SK-N-SH (cell line): Measurements from ENCODE around the gene TNFRSF18. TPM values are rescaled to one million over a fixed set of nuclear protein-coding genes. Genes with fewer than 3 reads are reported as not detected.

Source experiments
- CTCF ChIA-PET: fragments of 300-600, 350-600 bp; formaldehyde crosslinking; extraction: SDS; loops from one replicate; lab custom pipeline; 2021; lab: Yijun Ruan, JAX
- POLR2A ChIA-PET: fragments of 350-600 bp; sonication (Branson Sonifier 250); formaldehyde crosslinking; extraction: SDS; loops from one replicate; lab custom pipeline; 2020; ENCODE audit warnings: antibody characterized with exemption, inconsistent platforms; lab: Yijun Ruan, JAX
- DNase-seq: peaks from one replicate; pipeline ENCODE4 v3.0.0; 2012
- H2AFZ ChIP-seq: fragments of 200-600 bp; sonication (generic); 2 replicates; pipeline ENCODE4 v1.8.1; 2016; ENCODE audit warnings: antibody characterized with exemption, mild to moderate bottlenecking, low read depth
- H3F3A ChIP-seq: fragments of 200-600 bp; sonication (generic); replicated peaks from 2 replicates; pipeline ENCODE3; 2016; ENCODE audit warnings: antibody characterized with exemption, mild to moderate bottlenecking; ENCODE audit not compliant: insufficient read depth
- H3K27ac ChIP-seq, 2 experiments: fragments of 200-500 bp in 1 of 2; fragments of 200-600 bp in 1 of 2; sonication (Bioruptor generic) in 1 of 2; sonication (generic), shearing (Covaris generic) in 1 of 2; 2 replicates each; pipeline versions ENCODE4 v1.5.1 to v1.6.1; 2014 to 2016; ENCODE audit warnings: low read depth in 2 of 2, inconsistent platforms in 1 of 2, low read length in 1 of 2, mild to moderate bottlenecking in 1 of 2, mixed read lengths in 1 of 2
- H3K27me3 ChIP-seq: fragments of 200-600 bp; sonication (generic), shearing (Covaris generic); 2 replicates; pipeline ENCODE4 v1.6.1; 2016; ENCODE audit warnings: mixed run types; ENCODE audit not compliant: insufficient read depth
- H3K36me3 ChIP-seq, 2 experiments: fragments of 200-500 bp in 1 of 2; fragments of 200-600 bp in 1 of 2; sonication (Bioruptor generic) in 1 of 2; sonication (generic) in 1 of 2; replicated peaks in 1 of 2; 2 replicates each; pipeline versions ENCODE3 to v1.5.1; 2014 to 2016; ENCODE audit warnings: low read length in 1 of 2, mild to moderate bottlenecking in 1 of 2; ENCODE audit not compliant: insufficient read depth in 2 of 2, control insufficient read depth in 1 of 2
- H3K4me1 ChIP-seq, 2 experiments: fragments of 200-500 bp in 1 of 2; fragments of 200-600 bp in 1 of 2; sonication (Bioruptor generic) in 1 of 2; sonication (generic), shearing (Covaris generic) in 1 of 2; 2 replicates each; pipeline versions ENCODE4 v1.5.1 to v1.6.1; 2014 to 2016; ENCODE audit warnings: low read depth in 1 of 2, low read length in 1 of 2, mixed run types in 1 of 2; ENCODE audit not compliant: insufficient read depth in 2 of 2, control insufficient read depth in 1 of 2
- H3K4me2 ChIP-seq: fragments of 200-600 bp; sonication (generic), shearing (Covaris generic); 2 replicates; pipeline ENCODE4 v1.6.1; 2017; ENCODE audit warnings: mixed run types
- H3K4me3 ChIP-seq, 2 experiments: fragments of 200-500 bp in 1 of 2; fragments of 200-600 bp in 1 of 2; sonication (Bioruptor generic) in 1 of 2; sonication (generic), shearing (Covaris generic) in 1 of 2; 2 replicates each; pipeline versions ENCODE4 v1.5.1 to v1.8.1; 2014 to 2016; ENCODE audit warnings: low read depth in 2 of 2, inconsistent platforms in 1 of 2, low read length in 1 of 2, mild to moderate bottlenecking in 1 of 2, mixed read lengths in 1 of 2, moderate library complexity in 1 of 2
- H3K79me2 ChIP-seq: fragments of 200-600 bp; sonication (generic); 2 replicates; pipeline ENCODE4 v1.8.1; 2017; ENCODE audit warnings: mild to moderate bottlenecking; ENCODE audit not compliant: insufficient read depth
- H3K9ac ChIP-seq: fragments of 200-600 bp; sonication (generic); 2 replicates; pipeline ENCODE4 v1.6.1; 2017; ENCODE audit warnings: mixed run types
- H3K9me2 ChIP-seq: fragments of 200-600 bp; sonication (generic); 2 replicates; pipeline ENCODE4 v1.6.1; 2017; ENCODE audit warnings: mixed run types
- H3K9me3 ChIP-seq: fragments of 200-600 bp; sonication (generic); 2 replicates; pipeline ENCODE4 v1.6.1; 2017; ENCODE audit warnings: mixed run types, mild to moderate bottlenecking, moderate library complexity
- H4K20me1 ChIP-seq: fragments of 200-600 bp; sonication (generic); 2 replicates; pipeline ENCODE4 v1.6.1; 2017; ENCODE audit warnings: mild to moderate bottlenecking, mixed run types; ENCODE audit not compliant: insufficient read depth
- EP300 ChIP-seq, 2 experiments: IDR thresholded peaks; 2 replicates each; pipeline versions ENCODE4 v1.4.0 to v1.6.1; 2012; ENCODE audit warnings: borderline replicate concordance in 1 of 2, low read depth in 1 of 2, low read length in 1 of 2
- EZH2phosphoT487 ChIP-seq: fragments of 200-600 bp; sonication (generic); IDR thresholded peaks from 2 replicates; pipeline ENCODE4 v1.6.1; 2017; ENCODE audit warnings: low read depth, mixed run types, mild to moderate bottlenecking, antibody characterized with exemption, moderate library complexity, borderline replicate concordance
- FOXJ3 ChIP-seq: sonication (generic); formaldehyde crosslinking; IDR thresholded peaks from 2 replicates; pipeline ENCODE4 v1.5.1; 2020; ENCODE audit warnings: mild to moderate bottlenecking, missing genetic modification reagents
- FOXM1 ChIP-seq: IDR thresholded peaks from 2 replicates; pipeline ENCODE4 v1.4.0; 2012; ENCODE audit warnings: low read depth, mild to moderate bottlenecking
- GABPA ChIP-seq: IDR thresholded peaks from 2 replicates; pipeline ENCODE4 v1.4.0; 2012; ENCODE audit warnings: low read depth, mild to moderate bottlenecking
- GATA2 ChIP-seq: sonication (generic); formaldehyde crosslinking; IDR thresholded peaks from 2 replicates; pipeline ENCODE4 v1.5.0; 2020; ENCODE audit warnings: mild to moderate bottlenecking, missing genetic modification reagents
- MEF2A ChIP-seq: IDR thresholded peaks from 2 replicates; pipeline ENCODE4 v1.4.0; 2012; ENCODE audit warnings: low read depth, borderline replicate concordance
- MXI1 ChIP-seq: IDR thresholded peaks from 2 replicates; pipeline ENCODE4 v1.6.1; 2012; ENCODE audit warnings: mild to moderate bottlenecking, low read depth, low read length, improper control_type of control experiment
- POLR2AphosphoS5 ChIP-seq: IDR thresholded peaks from 2 replicates; pipeline ENCODE4 v1.6.1; 2012; ENCODE audit warnings: low read depth, low read length
- RAD21 ChIP-seq: IDR thresholded peaks from 2 replicates; pipeline ENCODE4 v1.6.1; 2012; ENCODE audit warnings: mild to moderate bottlenecking, low read length
- RFX5 ChIP-seq: IDR thresholded peaks from 2 replicates; pipeline ENCODE4 v1.6.1; 2012; ENCODE audit warnings: mild to moderate bottlenecking, improper control_type of control experiment, low read length
- RXRA ChIP-seq: IDR thresholded peaks from 2 replicates; pipeline ENCODE4 v1.4.0; 2012; ENCODE audit warnings: low read depth, mild to moderate bottlenecking, borderline replicate concordance
- SIN3A ChIP-seq: IDR thresholded peaks from 2 replicates; pipeline ENCODE4 v1.6.1; 2012; ENCODE audit warnings: low read depth, mild to moderate bottlenecking, low read length, moderate library complexity, borderline replicate concordance
- SMC3 ChIP-seq: IDR thresholded peaks from 2 replicates; pipeline ENCODE4 v1.6.1; 2012; ENCODE audit warnings: low read depth, low read length, improper control_type of control experiment
- TCF12 ChIP-seq: IDR thresholded peaks from 2 replicates; pipeline ENCODE4 v1.4.0; 2012
- YY1 ChIP-seq: IDR thresholded peaks from 2 replicates; pipeline ENCODE4 v1.4.0; 2012; ENCODE audit warnings: low read depth, mild to moderate bottlenecking
- WGBS: methylation state at CpG from one replicate; pipeline ENCODE4 v1.1.6; 2017; ENCODE audit warnings: low lambda C conversion rate; 5-methylcytosine and 5-hydroxymethylcytosine counted together
- polyA plus RNA-seq, 3 experiments: library from polyadenylated mRNA; depleted of rRNA; stranded (reverse); fragments of >200 nt; gene quantifications; 2 replicates each; pipeline ENCODE4 v1.2.3, GENCODE V29; 2012
- TF ChIP-seq, protein P1 (sequence below): fragments of 150-350 bp; IDR thresholded peaks from 2 replicates; pipeline ENCODE4 v1.6.1; 2016; ENCODE audit warnings: mild to moderate bottlenecking, low read depth, low read length
- TF ChIP-seq, protein P2 (sequence below): IDR thresholded peaks from 2 replicates; pipeline ENCODE4; 2012
- TF ChIP-seq, protein P3 (sequence below): IDR thresholded peaks from 2 replicates; pipeline ENCODE4 v1.4.0; 2012; ENCODE audit warnings: low read depth, borderline replicate concordance
- TF ChIP-seq, protein P4 (sequence below): IDR thresholded peaks from 2 replicates; pipeline ENCODE4 v1.4.0; 2012; ENCODE audit warnings: low read depth, borderline replicate concordance

Gene TNFRSF18
- polyA plus RNA-seq, 1 of the 3 experiments (the other 2 are of a cell fraction) = 0.05 TPM

DNA sequence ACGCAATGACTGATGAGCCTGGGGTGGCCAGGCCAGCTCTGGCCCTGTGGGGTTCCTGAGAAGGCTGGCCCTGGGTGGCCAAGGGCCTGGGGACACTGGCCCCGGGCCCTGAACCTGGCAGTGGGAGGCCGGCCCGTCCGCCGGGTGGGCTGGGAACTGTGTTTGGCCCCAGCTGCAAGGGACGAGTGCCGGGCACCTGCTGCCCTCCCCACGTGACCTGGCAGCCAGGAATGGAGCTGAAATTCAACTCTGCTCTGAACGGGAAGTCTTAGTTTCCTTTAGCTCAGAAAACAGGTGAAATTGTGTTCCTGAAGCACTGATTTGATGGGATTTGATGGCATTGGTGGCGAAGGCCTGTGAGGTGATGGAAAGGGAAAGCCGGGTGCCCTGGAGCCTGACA lies 40.9 kb downstream of the TNFRSF18 start:
- H3K9me3 ChIP-seq = no peaks in the 10 kb centered on the region
- POLR2A ChIA-PET = no interaction called here
- H3K9ac ChIP-seq = no peak overlapping the region
- no peaks in the 10 kb centered on the region for H3K9me2 ChIP-seq
- no peaks in the 10 kb centered on the region for H3K79me2 ChIP-seq
- no peak for DNase-seq
- TF ChIP-seq FOXM1 (no peak), YY1 (no peak), EP300 (IDR thresholded peaks at IDR 0.05; ENCODE audit: borderline replicate concordance in 1 of 2, low read depth in 1 of 2, low read length in 1 of 2) (no peak), EZH2phosphoT487 (no peak), SIN3A (no peak), GABPA (no peak), TCF12 (no peak), MEF2A (no peak), RXRA (no peak), SMC3 (no peak), POLR2AphosphoS5 (no peak), GATA2 (no peak), RAD21 (no peak), MXI1 (no peak), FOXJ3 (CRISPR knock-in tag) (no peak), RFX5 (no peak)
- TF ChIP-seq, protein P1, sequence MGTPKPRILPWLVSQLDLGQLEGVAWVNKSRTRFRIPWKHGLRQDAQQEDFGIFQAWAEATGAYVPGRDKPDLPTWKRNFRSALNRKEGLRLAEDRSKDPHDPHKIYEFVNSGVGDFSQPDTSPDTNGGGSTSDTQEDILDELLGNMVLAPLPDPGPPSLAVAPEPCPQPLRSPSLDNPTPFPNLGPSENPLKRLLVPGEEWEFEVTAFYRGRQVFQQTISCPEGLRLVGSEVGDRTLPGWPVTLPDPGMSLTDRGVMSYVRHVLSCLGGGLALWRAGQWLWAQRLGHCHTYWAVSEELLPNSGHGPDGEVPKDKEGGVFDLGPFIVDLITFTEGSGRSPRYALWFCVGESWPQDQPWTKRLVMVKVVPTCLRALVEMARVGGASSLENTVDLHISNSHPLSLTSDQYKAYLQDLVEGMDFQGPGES = no peak
- TF ChIP-seq, protein P2, sequence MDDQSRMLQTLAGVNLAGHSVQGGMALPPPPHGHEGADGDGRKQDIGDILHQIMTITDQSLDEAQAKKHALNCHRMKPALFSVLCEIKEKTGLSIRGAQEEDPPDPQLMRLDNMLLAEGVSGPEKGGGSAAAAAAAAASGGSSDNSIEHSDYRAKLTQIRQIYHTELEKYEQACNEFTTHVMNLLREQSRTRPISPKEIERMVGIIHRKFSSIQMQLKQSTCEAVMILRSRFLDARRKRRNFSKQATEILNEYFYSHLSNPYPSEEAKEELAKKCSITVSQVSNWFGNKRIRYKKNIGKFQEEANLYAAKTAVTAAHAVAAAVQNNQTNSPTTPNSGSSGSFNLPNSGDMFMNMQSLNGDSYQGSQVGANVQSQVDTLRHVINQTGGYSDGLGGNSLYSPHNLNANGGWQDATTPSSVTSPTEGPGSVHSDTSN = no peak
- TF ChIP-seq, protein P3, sequence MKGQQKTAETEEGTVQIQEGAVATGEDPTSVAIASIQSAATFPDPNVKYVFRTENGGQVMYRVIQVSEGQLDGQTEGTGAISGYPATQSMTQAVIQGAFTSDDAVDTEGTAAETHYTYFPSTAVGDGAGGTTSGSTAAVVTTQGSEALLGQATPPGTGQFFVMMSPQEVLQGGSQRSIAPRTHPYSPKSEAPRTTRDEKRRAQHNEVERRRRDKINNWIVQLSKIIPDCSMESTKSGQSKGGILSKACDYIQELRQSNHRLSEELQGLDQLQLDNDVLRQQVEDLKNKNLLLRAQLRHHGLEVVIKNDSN = no peak
- TF ChIP-seq, protein P4, sequence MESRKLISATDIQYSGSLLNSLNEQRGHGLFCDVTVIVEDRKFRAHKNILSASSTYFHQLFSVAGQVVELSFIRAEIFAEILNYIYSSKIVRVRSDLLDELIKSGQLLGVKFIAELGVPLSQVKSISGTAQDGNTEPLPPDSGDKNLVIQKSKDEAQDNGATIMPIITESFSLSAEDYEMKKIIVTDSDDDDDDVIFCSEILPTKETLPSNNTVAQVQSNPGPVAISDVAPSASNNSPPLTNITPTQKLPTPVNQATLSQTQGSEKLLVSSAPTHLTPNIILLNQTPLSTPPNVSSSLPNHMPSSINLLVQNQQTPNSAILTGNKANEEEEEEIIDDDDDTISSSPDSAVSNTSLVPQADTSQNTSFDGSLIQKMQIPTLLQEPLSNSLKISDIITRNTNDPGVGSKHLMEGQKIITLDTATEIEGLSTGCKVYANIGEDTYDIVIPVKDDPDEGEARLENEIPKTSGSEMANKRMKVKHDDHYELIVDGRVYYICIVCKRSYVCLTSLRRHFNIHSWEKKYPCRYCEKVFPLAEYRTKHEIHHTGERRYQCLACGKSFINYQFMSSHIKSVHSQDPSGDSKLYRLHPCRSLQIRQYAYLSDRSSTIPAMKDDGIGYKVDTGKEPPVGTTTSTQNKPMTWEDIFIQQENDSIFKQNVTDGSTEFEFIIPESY = no peak
- H2AFZ ChIP-seq = no peak overlapping the region
- H3K4me2 ChIP-seq = no peak overlapping the region
- no peaks in the 10 kb centered on the region for H3K36me3 ChIP-seq
- H3K4me1 ChIP-seq = no peaks in the 10 kb centered on the region
- 68% methylated on average over 8 of the region's 12 CpGs for WGBS
- H3K27me3 ChIP-seq = no peaks in the 10 kb centered on the region
- H4K20me1 ChIP-seq = no peaks in the 10 kb centered on the region
- H3K4me3 ChIP-seq = no peak overlapping the region
- no peaks in the 10 kb centered on the region for H3F3A ChIP-seq
- H3K27ac ChIP-seq = no peak overlapping the region
- CTCF ChIA-PET = no interaction called here
